Kidney (tissue), 14 donors: ENCODE results near the gene PARVB. TPM values are rescaled to one million over a fixed set of nuclear protein-coding genes. Genes with fewer than 3 reads are reported as not detected.
A peak's percentile ranks its signal among the peaks of the same experiment; 100 is the strongest.

Experiments used
- DNase-seq, 5 donors: peaks; one replicate each; pipeline ENCODE4 v3.0.0-alpha.2; 2013 to 2020
- FAIRE-seq: peaks from 2 replicates; lab custom pipeline; 2012; peaks lifted over from hg19 to GRCh38; lab: Jason Lieb, UNC
- H3K27ac ChIP-seq, 2 donors: one replicate each; pipeline ENCODE4 v1.7.0; 2013; ENCODE audit warnings: low read depth in 2 of 2, low read length in 2 of 2, inconsistent platforms in 1 of 2
- H3K27me3 ChIP-seq: one replicate; pipeline ENCODE4 v1.7.1; 2013; ENCODE audit warnings: low read length, inconsistent platforms; ENCODE audit not compliant: control insufficient read depth, insufficient read depth
- H3K36me3 ChIP-seq, 3 donors: one replicate each; pipeline versions ENCODE4 v1.7.0 to v1.7.1; 2013; ENCODE audit warnings: low read length in 3 of 3, control low read depth in 1 of 3, inconsistent platforms in 1 of 3; ENCODE audit not compliant: insufficient read depth in 3 of 3, control insufficient read depth in 2 of 3
- H3K4me1 ChIP-seq, 3 donors: one replicate each; pipeline versions ENCODE4 v1.7.0 to v1.7.1; 2013; ENCODE audit warnings: low read length in 3 of 3, inconsistent platforms in 1 of 3, low read depth in 1 of 3; ENCODE audit not compliant: control insufficient read depth in 2 of 3, insufficient read depth in 2 of 3
- H3K4me3 ChIP-seq, 3 donors: one replicate each; pipeline versions ENCODE4 v1.7.0 to v1.8.1; 2013; ENCODE audit warnings: low read length in 3 of 3, control low read depth in 1 of 3, inconsistent platforms in 1 of 3
- H3K9ac ChIP-seq, 3 donors: one replicate each; pipeline versions ENCODE4 v1.7.0 to v1.7.1; 2013; ENCODE audit warnings: low read length in 3 of 3, control low read depth in 1 of 3, inconsistent platforms in 1 of 3
- H3K9me3 ChIP-seq, 3 donors: one replicate each; pipeline versions ENCODE4 v1.7.0 to v1.7.1; 2013; ENCODE audit warnings: low read length in 3 of 3, control low read depth in 1 of 3, inconsistent platforms in 1 of 3; ENCODE audit not compliant: control insufficient read depth in 2 of 3, insufficient read depth in 1 of 3
- CTCF ChIP-seq: IDR thresholded peaks from 3 replicates; pipeline ENCODE4 v1.5.1; 2012; ENCODE audit warnings: mild to moderate bottlenecking, moderate library complexity, borderline replicate concordance; ENCODE audit not compliant: insufficient read depth; ENCODE audit errors: extremely low read depth
- intact Hi-C: fragments of 100-400 bp; cut with DNase I; formaldehyde crosslinking; loops from one replicate; pipeline ENCODE4 v1.11.1; 2022
- polyA plus RNA-seq: library from polyadenylated mRNA; stranded (reverse); fragments of 350-450 nt; fragmentation: Illumina TruSeq; extraction: RNeasy Lipid Tissue Mini Kit (QIAGEN cat#74804); gene quantifications from one replicate; pipeline ENCODE4 v1.2.3, GENCODE V29; 2014; ENCODE audit warnings: low read depth, low replicate concordance; ENCODE audit not compliant: insufficient read depth
- total RNA-seq: library from RNA; stranded (reverse); fragmentation: NEBNext Ultra II Directional; extraction: Animal tissue kit (Norgen Biotek cat#: 25700); gene quantifications from one replicate; pipeline ENCODE4 v1.2.1, GENCODE V29; 2021
- donor health status: control.
- donor health status: control.
- donor health status: control.
- donor health status: control.
- donor health status: control.
- donor health status: DM: yes; HTN: yes; CAD: no.
- donor health status: Normal renal cell carcinoma (clear cell type).

Gene PARVB
- total and polyA plus RNA-seq, 2 donors from 2014 or later = 32.9 to 51.1 TPM

DNA sequence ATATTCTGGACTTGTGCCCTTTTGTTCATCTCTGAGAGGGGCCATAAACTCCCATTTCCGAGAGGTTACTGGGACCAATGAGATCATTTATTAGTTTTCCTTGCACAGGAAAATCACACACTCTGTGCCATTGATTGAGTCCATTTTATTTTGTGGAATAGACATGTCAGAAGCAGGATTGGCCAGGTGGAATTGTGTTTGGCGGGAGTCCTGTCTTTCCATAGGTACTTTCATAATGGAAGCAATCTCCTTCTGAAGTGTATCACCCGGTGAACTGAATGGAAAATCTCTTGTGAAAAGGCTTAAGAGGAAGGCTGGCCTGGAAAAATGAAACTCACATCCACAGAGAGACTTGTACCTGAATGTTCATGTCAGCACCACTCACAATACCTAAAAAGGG, 93.6 kb downstream of the PARVB start:
- Histone ChIP-seq H3K4me3 (no peak overlapping the region), H3K36me3 (peaks cover 0 to 2% (median 0%) of the 10 kb centered on the region in 3 donors), H3K27ac (no peak overlapping the region), H3K4me1 (no peaks in the 10 kb centered on the region), H3K9ac (no peak overlapping the region), H3K9me3 (peaks cover 0 to 4% (median 0%) of the 10 kb centered on the region in 3 donors), H3K27me3 (no peaks in the 10 kb centered on the region)
- FAIRE-seq = no peak
- TF ChIP-seq CTCF = no peak
- DNase-seq = peak in 1 of 5 donors; percentile 4
- intact Hi-C loops = no loop called here

- Histone ChIP-seq H3K36me3 (peaks cover 0 to 2% (median 0%) of the 10 kb centered on the region in 3 donors), H3K27ac (no peak overlapping the region), H3K9ac (no peak overlapping the region), H3K27me3 (no peaks in the 10 kb centered on the region), H3K4me3 (no peak overlapping the region), H3K4me1 (no peaks in the 10 kb centered on the region), H3K9me3 (peaks cover 0 to 4% (median 0%) of the 10 kb centered on the region in 3 donors)
- intact Hi-C loops = no loop called here
- peak in 1 of 5 donors; percentile 53 for DNase-seq
- no peak for FAIRE-seq
- no peak for TF ChIP-seq CTCF
Measured at GRCh38 chr22:44118645-44119315, 94.7 kb downstream of the PARVB start.

GRCh38 chr22:44119669-44120313, 95.7 kb downstream of the PARVB start:
- H3K36me3 ChIP-seq = peaks cover 0 to 2% (median 0%) of the 10 kb centered on the region in 3 donors
- no peak for FAIRE-seq
- H3K27ac ChIP-seq = no peak overlapping the region
- DNase-seq = peak in 1 of 5 donors; percentile 28
- H3K9ac ChIP-seq = no peak overlapping the region
- intact Hi-C loops = no loop called here
- H3K4me3 ChIP-seq = no peak overlapping the region
- no peaks in the 10 kb centered on the region for H3K27me3 ChIP-seq
- no peaks in the 10 kb centered on the region for H3K4me1 ChIP-seq
- no peak for TF ChIP-seq CTCF
- peaks cover 0 to 4% (median 0%) of the 10 kb centered on the region in 3 donors for H3K9me3 ChIP-seq
